ENCODE results near the gene ADGRL3. TPM values are rescaled to one million over a fixed set of nuclear protein-coding genes. Genes with fewer than 3 reads are reported as not detected.
"Not testable (repeated sequence)": the region's sequence is repeated elsewhere in the genome, so short reads cannot be mapped to it uniquely, and the experiment has no call there.

The ADGRL3 gene
- total RNA-seq, 1 donor from 2014 or later, result 5.9 TPM

- DNase-seq (ENCODE audit: low spot score), result no peak
These were observed 570.9 kb downstream of the ADGRL3 start for GRCh38 chr4:61771056-61771455.

GRCh38 chr4:61772126-61772525, 572.0 kb downstream of the ADGRL3 start:
- DNase-seq (ENCODE audit: low spot score), result no peak

GRCh38 chr4:61773655-61774245, 573.6 kb downstream of the ADGRL3 start:
- DNase-seq (ENCODE audit: low spot score), result no peak

GRCh38 chr4:61782133-61782532, 582.0 kb downstream of the ADGRL3 start:
- no peak for DNase-seq (ENCODE audit: low spot score)

DNA sequence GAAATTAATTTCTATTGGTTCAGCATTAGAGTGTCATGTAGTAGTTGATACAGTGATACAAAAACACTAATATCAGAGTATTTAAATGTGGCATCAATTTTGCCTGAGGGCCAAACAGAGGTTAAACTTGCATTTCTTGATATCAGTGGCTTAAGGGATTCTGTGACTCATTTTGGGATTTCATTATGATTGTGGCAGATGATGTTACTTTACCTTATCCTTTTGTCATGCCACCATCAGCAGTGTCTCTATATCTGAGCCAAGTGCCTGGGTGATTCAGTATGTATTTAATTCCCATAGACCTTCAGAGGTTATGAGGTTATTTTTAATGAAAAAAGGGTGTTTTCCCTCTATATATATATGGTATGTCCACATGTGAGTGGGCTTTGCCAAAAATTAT, 582.9 kb downstream of the ADGRL3 start:
- no peak for DNase-seq (ENCODE audit: low spot score)

DNA sequence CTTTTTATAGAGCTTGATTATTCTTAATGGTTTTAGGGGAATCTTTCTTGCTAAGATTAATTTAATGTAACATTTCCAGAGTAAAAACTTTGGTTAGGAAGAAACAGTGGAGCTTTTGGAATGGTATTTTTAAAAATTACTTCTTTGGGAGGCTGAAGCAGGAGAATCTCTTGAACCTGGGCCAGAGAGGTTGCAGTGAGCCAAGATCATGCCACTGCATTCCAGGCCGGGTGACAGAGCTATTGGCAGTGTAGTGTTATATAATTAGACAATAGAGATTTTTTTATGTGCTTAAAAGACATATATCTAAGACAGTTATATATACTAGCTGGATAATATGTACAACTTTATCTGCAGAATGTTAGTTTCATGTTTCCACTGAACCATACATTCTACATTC, 585.6 kb downstream of the ADGRL3 start:
- no peak for DNase-seq (ENCODE audit: low spot score)

DNA sequence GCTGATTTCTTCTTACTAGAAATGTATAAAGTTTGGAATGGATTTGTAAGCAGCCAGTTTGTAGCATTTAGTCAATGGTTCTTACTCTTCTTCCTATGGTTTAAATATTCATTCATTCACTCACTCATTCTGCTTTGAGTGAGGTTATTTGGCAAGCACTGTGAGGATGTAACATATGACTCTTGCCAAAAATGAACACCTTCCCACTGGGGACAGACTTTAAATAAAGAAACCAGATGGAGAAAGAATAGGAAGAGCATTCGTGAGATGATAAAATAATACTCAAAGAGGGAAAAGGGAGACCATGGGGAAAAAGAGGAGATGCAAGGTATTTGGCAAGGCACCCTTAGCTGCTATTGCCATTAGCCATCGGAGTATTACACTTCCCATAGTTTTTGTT, 586.1 kb downstream of the ADGRL3 start:
- DNase-seq (ENCODE audit: low spot score), result no peak

- DNase-seq (ENCODE audit: low spot score), result no peak
These were observed 595.9 kb downstream of the ADGRL3 start for GRCh38 chr4:61795998-61796397.

DNA sequence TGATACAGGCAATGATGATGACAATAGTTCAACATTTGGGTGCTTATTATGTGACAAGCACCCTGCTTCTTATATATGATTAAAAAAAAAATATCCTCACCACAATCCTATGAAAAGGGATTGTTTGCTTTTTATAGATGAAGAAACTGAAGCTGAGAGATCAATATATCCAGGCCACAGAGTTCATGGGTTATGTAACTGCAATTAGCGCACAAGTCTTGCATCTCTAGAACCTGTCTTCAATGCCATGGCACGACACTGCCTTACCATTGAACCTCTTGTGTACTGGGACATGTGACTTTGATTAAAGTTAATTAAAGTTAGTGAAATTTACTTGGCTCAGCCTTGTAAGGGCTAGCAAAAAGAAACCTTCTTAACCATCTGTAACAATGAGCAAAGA, 599.7 kb downstream of the ADGRL3 start:
- DNase-seq (ENCODE audit: low spot score), result no peak

- no peak for DNase-seq (ENCODE audit: low spot score)
These were observed 605.1 kb downstream of the ADGRL3 start for GRCh38 chr4:61805227-61805626.

- no peak for DNase-seq (ENCODE audit: low spot score)
These were observed 605.9 kb downstream of the ADGRL3 start for GRCh38 chr4:61805979-61806378.

- no peak for DNase-seq (ENCODE audit: low spot score)
These were observed 612.0 kb downstream of the ADGRL3 start for GRCh38 chr4:61812171-61812570.

- no peak for DNase-seq (ENCODE audit: low spot score)
These were observed 616.9 kb downstream of the ADGRL3 start for GRCh38 chr4:61817071-61817470.

DNA sequence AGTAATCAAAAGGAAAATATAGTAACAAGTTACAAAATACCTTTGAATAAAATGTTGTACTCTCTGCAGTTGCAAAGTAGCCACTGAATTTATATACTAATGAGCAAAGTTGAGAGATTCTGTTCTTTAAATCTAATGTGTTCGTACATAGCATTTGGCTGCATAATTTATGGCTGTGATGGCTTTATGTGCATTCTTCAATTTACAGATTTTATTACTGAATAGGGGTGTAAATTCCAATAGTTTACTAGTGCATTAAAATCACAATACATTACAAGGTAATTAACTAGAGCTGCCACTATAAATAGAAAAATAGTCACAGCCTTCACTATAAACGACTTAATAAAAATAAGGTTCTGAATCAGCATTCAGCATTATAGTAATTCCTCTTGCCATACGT, 620.0 kb downstream of the ADGRL3 start:
- no peak for DNase-seq (ENCODE audit: low spot score)

DNA sequence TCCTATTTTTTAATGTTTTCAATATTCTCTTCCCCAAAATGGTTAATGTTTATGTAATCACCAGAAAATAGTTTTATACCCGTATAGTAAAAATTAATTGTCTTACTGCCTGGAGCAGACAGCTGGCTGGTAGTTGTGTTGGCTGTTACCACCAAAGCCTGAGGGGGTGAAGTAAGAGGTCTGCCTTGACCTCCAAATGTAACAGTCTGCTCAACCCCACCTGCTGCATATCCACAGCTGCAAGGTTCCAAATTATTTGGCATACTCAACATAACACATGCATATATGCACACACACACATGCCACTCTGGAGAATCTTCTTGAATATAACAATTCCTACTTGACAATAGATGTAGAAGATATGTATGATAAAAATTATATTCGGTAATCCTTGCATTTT, 624.3 kb downstream of the ADGRL3 start:
- no peak for DNase-seq (ENCODE audit: low spot score)

- DNase-seq (ENCODE audit: low spot score), result no peak
These were observed 627.8 kb downstream of the ADGRL3 start for GRCh38 chr4:61827907-61828391.

GRCh38 chr4:61828960-61829359, 628.8 kb downstream of the ADGRL3 start:
- DNase-seq (ENCODE audit: low spot score), result no peak

DNA sequence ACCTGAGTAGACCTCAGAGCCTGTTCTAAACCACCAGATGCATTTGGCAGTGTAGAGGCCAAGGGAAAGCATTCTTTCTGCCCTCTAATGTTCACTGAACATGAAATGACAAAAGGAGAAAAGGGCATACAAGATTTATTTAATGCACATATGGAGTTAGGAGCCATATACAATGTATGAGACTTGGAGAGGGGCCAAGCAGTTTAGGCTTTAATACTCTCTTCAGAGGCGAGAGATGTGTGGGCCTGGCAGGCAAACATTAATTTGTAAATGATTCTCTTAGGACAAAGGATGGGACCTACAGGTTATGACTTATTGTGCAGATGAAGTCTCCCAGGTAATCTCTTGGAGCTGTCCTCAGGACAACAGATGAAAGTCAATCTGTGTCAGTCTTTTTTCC, 631.9 kb downstream of the ADGRL3 start:
- no peak for DNase-seq (ENCODE audit: low spot score)

DNA sequence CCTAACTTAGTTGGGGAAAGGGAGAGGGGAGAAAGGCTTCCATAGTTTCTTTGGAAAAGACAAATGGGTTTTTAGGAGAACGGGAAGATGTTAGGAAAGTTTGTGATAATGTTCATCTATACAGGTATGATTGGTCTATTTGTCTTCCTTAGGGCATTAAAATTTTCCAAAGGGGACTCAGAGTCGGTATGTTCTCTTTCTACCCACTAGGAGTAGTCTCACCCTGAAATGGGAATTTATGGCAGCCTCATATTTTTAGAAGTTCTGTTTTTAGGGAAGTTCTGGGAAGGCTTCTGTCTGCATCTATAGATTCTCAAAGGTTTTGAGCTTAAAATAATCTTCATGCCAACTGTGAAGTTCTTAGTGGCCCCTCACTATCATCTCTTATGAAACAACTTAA, 637.3 kb downstream of the ADGRL3 start:
- DNase-seq (ENCODE audit: low spot score), result no peak

DNA sequence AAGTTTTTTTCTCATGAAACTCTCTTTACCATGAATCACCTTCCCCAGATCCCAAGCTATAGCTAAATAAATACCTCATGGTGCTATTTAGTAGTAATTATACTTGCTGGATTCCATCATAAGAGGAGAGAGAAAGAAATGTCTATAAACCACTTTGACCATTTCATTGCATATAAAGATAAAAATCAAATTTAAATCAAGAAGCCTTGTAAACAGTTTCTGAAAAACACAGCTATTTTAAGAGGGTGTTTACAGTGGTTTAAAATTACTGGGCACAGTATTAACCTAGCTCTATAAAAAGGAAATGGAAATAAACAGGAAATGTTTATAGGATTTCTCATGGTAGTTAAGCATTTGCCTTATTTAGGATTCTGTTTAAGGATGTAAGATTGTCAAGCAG, 637.9 kb downstream of the ADGRL3 start:
- no peak for DNase-seq (ENCODE audit: low spot score)

DNA sequence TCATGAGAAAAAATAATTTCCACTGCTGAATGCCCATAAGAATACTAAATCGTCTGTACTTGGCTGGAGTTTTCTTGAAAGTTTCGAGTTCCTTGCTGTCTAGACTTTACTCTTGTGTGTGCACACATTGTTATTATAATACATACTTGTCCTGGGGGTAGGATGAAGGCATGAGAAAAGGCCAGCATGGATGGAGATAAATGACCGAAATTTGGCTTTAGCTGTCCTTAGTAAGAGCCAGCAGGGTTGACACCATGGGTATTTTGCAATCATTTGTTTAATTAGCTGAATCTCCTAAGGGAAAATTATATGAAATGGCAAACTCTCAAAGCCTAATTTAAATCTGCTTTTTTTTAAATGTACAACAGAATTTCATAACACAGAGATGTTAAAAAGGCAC, 641.6 kb downstream of the ADGRL3 start:
- no peak for DNase-seq (ENCODE audit: low spot score)

GRCh38 chr4:61851126-61851525, 651.0 kb downstream of the ADGRL3 start:
- DNase-seq (ENCODE audit: low spot score), result no peak

GRCh38 chr4:61852105-61852504, 652.0 kb downstream of the ADGRL3 start:
- DNase-seq (ENCODE audit: low spot score), result not testable (repeated sequence)

- no peak for DNase-seq (ENCODE audit: low spot score)
These were observed 652.9 kb downstream of the ADGRL3 start for GRCh38 chr4:61853041-61853440.
